Measurements from ENCODE around the gene DPCD.

DPCD gene

GRCh38 chr10:101587725-101588653 lies at the start of gene DPCD, which contains the start of gene POLL:
Gene DPCD (plus strand): TSS chr10:101588321. CDS start chr10:101588337, 16 bp downstream.
Gene POLL (minus strand): TSS chr10:101588257. CDS start chr10:101587360, 897 bp downstream.
- DNase-seq (ENCODE audit: low read depth) = peak; percentile 93

- DNase-seq (ENCODE audit: low read depth) = no peak
Measured at GRCh38 chr10:101538446-101538845, 49.7 kb upstream of the DPCD start.

DNA sequence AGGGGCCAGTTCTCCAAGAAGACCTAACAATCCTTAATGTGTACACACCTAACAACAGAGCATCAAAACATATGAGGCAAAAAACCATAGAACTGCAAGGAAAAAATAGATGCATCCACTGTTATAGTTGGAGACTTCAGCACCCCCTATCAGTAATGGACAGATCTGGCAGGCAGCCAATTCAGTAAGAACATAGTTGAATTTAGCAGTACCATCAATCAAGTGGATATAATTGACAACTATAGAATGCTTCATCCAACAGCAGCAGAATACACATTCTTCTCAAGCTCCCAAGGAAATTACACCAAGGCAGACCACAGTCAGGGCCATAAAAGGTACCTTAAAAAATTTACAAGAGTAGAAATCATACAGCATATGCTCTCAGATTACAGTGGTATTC lies 42.2 kb upstream of the DPCD start:
- DNase-seq (ENCODE audit: low read depth) = no peak

GRCh38 chr10:101550965-101551364 lies 37.2 kb upstream of the DPCD start:
- no peak for DNase-seq (ENCODE audit: low read depth)

- DNase-seq (ENCODE audit: low read depth) = no peak
Measured at GRCh38 chr10:101552442-101552841, 35.7 kb upstream of the DPCD start.

DNA sequence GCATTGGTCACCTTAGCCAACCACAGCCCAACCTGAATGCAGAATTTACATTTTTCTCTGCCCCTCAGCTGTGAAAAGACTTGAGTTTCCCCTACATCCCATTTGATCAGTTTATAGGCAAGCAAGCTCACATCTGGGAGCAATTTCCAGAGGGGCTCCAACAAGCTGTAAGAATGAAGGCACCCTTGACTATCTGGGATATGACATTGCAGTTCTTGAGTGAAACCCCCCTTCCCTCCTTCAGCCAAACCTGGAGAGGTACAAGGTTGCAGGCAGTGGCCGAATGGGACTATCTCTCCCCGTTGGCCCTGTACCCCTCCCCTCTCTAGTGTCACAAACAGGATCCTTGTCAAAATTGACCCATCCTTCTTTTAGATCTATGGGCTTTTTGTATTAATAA lies 30.6 kb upstream of the DPCD start:
- DNase-seq (ENCODE audit: low read depth) = no peak

DNA sequence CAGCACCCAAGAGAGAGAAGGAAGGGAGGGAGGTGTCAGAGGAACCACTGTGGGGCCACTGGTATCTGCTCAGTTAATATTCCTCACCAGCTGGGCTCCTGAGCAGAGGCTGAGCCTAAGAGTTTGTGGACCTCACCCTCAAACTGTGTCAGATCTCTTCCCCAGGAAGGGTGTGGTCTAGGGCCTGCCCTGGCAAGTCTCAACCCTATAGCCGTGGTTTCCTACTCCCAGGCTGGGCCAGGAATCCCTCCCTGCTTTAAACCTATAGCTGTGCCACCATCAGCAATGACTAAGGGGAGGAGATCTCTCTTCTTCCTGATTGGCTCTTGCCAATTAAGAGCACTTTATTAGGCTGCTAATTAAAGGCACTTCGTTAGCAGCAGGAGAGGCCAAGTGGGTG lies 29.9 kb upstream of the DPCD start:
- peak; percentile 68 for DNase-seq (ENCODE audit: low read depth)

GRCh38 chr10:101558671-101559595 lies 29.2 kb upstream of the DPCD start:
- DNase-seq (ENCODE audit: low read depth) = no peak

DNA sequence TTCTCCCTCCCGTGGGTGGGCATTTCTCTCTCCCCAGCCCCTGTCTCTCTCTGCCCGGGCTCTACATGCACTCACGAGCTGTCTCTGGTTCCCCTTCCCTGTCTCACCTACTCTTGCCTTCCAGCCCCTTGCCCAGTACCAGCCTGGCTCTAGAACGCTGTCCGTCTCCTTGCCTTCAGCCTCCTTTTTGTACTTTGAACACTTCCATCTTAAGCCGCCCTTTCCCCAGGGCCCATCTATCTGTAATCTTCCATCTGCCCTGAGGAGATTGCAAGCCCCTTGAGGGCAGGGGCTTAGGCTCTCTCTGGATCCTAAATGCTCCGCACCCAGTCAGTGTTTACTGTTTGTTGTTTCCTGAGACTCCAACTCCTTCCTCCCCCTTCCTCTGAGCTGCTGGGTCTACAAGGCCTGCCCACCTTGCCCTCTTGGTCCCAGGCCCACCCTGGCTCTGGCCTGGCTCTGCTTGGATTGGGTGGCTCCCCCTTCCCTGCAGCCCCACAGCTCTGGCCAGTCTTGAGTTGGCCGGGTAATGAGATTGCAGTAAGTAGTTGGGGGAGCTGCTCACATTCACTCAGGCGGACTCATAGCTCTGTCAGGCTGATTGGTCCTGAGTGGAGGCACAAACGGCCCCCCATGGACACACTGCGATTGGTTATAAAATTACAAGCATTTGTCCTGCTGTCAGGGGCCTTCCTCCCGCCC lies 28.4 kb upstream of the DPCD start:
- no peak for DNase-seq (ENCODE audit: low read depth)

- no peak for DNase-seq (ENCODE audit: low read depth)
Measured at GRCh38 chr10:101560298-101561067, 27.6 kb upstream of the DPCD start.

DNA sequence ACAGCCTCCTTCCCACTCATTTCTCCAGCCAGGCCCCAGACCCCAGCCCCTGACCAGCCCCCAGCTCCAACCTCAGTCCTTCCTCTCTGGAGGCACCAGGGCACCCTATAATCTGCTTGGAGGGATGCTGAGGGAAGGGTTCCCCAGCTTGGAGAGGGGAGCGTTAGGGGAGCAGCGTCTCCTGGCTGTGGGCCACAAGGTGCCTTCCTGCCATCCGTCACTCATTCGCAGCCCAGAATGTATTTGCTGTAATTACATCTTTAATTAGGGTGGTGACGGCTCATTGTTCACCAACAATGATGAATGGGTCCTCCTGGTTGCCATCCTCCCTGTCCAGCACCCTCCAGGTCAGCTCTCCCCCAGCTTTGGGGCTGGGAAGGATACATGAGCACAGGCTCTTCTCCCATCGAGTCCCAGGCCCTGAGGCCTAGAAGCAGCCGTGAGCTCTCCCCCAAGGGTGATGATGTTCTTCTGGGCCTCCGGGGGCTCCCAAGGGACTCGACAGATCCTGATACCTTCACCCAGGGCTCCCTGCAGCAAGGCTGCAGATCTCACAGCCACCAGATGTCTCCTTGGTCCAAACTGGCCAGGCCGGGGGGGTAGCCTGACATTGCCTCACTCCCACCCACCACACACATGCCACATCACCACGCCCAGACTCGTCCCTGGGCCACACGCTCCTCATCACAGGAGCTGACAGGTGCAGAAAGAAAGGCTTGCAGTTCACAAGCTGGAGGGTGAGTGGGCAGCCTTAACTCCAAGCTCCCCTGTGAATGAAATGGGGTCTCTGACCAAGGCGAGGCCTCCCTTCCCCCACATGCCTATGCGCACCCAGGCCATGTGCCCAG lies 26.8 kb upstream of the DPCD start:
- DNase-seq (ENCODE audit: low read depth) = no peak

- no peak for DNase-seq (ENCODE audit: low read depth)
Measured at GRCh38 chr10:101562231-101562630, 25.9 kb upstream of the DPCD start.

DNA sequence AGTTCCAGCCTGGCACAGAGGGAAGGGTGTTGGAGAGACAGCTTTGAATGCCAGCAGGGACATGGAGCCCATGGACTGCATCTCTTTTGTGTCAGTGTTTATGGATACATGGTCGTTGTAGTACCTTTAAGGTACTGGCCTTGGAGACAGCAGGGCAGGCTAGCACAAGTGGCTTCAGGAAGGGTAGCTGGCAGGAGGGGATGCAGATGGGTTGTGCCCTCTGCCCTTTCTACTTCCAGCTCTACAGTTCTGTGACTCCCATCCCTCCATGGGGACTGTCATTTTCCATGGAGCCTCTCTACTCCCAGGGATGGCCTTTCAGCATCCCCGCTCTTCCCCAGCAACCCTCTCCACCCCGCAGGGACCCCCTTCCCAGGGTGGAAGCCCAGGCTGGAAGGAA lies 25.1 kb upstream of the DPCD start:
- no peak for DNase-seq (ENCODE audit: low read depth)

DNA sequence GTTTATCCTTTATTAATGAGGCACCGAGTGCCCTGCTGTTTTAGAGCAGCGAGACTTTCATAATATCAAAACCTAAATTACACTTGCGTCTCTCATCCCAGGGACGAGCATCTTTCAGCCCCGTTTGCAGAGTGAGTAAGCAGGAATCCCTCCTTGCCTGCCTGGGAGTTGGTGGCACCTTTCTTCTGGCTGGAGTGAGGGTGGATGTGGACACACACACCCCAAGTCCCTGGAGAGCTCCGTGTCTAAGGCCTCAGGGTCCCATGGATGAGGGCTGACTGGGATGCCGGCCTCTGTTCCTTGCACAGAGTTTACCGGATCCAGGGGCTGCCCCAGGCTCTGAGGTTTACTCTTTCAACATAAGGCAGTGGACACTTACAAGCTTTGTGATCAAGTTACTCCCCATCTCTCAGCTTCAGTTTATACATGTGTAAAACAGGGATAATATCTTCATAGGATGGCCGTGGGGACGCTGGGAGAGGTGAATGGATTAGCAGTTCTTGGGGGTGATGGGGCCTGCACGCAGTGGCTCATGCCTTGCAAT lies 24.6 kb upstream of the DPCD start:
- DNase-seq (ENCODE audit: low read depth) = no peak

GRCh38 chr10:101564490-101564991 lies 23.6 kb upstream of the DPCD start:
- no peak for DNase-seq (ENCODE audit: low read depth)

DNA sequence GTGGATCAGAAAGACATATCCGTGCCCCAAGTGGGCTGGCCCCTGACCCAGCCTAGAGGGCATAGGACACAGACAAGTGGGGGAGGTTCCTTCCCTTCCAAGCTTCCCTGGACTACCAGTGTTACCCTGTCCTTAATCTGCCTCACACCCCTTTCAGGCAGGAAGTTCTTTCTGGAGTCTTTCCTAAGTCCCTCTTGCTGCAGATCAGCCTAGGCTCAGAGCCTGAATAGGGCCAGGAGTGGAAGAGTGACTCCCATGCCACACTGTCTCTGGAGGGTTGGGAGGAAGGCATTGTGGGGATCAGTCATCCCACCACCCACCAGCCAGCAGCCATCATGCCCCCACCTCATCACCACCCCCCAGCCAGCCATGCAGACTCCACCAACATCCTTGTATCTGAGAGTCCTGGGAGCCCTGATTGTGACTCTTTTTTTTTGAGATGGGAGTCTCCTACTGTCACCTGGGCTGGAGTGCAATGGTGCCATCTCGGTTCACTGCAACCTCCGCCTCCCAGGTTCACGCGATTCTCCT lies 22.7 kb upstream of the DPCD start:
- no peak for DNase-seq (ENCODE audit: low read depth)

- no peak for DNase-seq (ENCODE audit: low read depth)
Measured at GRCh38 chr10:101565936-101566332, 22.2 kb upstream of the DPCD start.

GRCh38 chr10:101566333-101567164 lies 21.6 kb upstream of the DPCD start:
- DNase-seq (ENCODE audit: low read depth) = no peak
